K562 (cell line): Measurements from ENCODE around the gene DCAF5. TPM values are rescaled to one million over a fixed set of nuclear protein-coding genes. Genes with fewer than 3 reads are reported as not detected.

ENCODE experiments used
- ATAC-seq: fragments of 200-7000 bp; cut with Tn5 transposase; 3 replicates; pipeline ENCODE4 v1.9.1; 2020; ENCODE audit warnings: moderate library complexity
- BruUV-seq: library from RNA; stranded (reverse); fragments of 400-500 nt; replicated peaks from 2 replicates; lab custom pipeline; 2021; lab: Mats Ljungman, UMichigan
- CTCF ChIA-PET: fragments of 300-600 bp; formaldehyde crosslinking; extraction: SDS; loops from one replicate; lab custom pipeline; 2021; ENCODE audit warnings: low intra/inter-chr PET ratio; lab: Yijun Ruan, JAX
- POLR2A ChIA-PET: fragments of 300-600, 350-650 bp; sonication (Branson Sonifier 250); formaldehyde crosslinking; extraction: SDS; loops from one replicate; lab custom pipeline; 2021; ENCODE audit warnings: antibody characterized with exemption, inconsistent platforms; lab: Yijun Ruan, JAX
- DNase-seq, 4 experiments: peaks; one replicate each; pipeline versions ENCODE4 v3.0.0 to v3.0.0-alpha.2; 2011 to 2018; ENCODE audit warnings: low spot score in 3 of 4, mixed read lengths in 3 of 4; ENCODE audit errors: extremely low read depth in 1 of 4
- FAIRE-seq: peaks from 2 replicates; lab custom pipeline; 2011; peaks lifted over from hg19 to GRCh38; lab: Jason Lieb, UNC
- H2AFZ ChIP-seq: 2 replicates; pipeline ENCODE4 v1.6.0; 2011; ENCODE audit warnings: low read depth, low read length, control low read depth, inconsistent platforms
- H3K27ac ChIP-seq: fragments of 200-600 bp; 3 replicates; pipeline ENCODE4 v1.8.0; 2011; ENCODE audit warnings: low read depth, mild to moderate bottlenecking, control low read depth, inconsistent platforms, low read length, moderate library complexity, mixed read lengths; ENCODE audit errors: extremely low read depth
- H3K27me3 ChIP-seq, 2 experiments: fragments of 300-600 bp in 1 of 2; 2 replicates in 1 of 2; 3 replicates in 1 of 2; pipeline versions ENCODE4 v1.6.0 to v1.8.0; 2011; ENCODE audit warnings: inconsistent platforms in 2 of 2, low read length in 2 of 2, mild to moderate bottlenecking in 1 of 2, mixed read lengths in 1 of 2, moderate library complexity in 1 of 2; ENCODE audit not compliant: control insufficient read depth in 2 of 2, insufficient read depth in 2 of 2
- H3K36me3 ChIP-seq: fragments of 300-600 bp; 3 replicates; pipeline ENCODE4 v1.8.0; 2011; ENCODE audit warnings: mild to moderate bottlenecking, low read length, inconsistent platforms; ENCODE audit not compliant: control insufficient read depth, insufficient read depth
- H3K4me1 ChIP-seq, 2 experiments: fragments of 200-600 bp in 1 of 2; replicated peaks in 1 of 2; 2 replicates in 1 of 2; 3 replicates in 1 of 2; pipeline versions ENCODE4 v1.5.1 to v1.8.0; 2011; ENCODE audit warnings: inconsistent platforms in 2 of 2, low read length in 2 of 2, mild to moderate bottlenecking in 1 of 2, mixed read lengths in 1 of 2, moderate library complexity in 1 of 2; ENCODE audit not compliant: control insufficient read depth in 2 of 2, insufficient read depth in 2 of 2
- H3K4me2 ChIP-seq: 2 replicates; pipeline ENCODE4 v1.6.1; 2011; ENCODE audit warnings: low read length, control low read depth, inconsistent platforms, mixed read lengths; ENCODE audit not compliant: insufficient read depth
- H3K4me3 ChIP-seq: fragments of 200-600 bp; sonication (generic), shearing (Covaris generic); 2 replicates; pipeline ENCODE4 v1.5.1; 2016; ENCODE audit warnings: control low read depth, inconsistent platforms
- H3K79me2 ChIP-seq: fragments of 200-600 bp; 3 replicates; pipeline ENCODE4 v1.8.0; 2011; ENCODE audit warnings: low read length, inconsistent platforms; ENCODE audit not compliant: control insufficient read depth, insufficient read depth
- H3K9ac ChIP-seq, 2 experiments: 2 replicates each; pipeline versions ENCODE4 v1.6.0 to v1.6.1; 2011; ENCODE audit warnings: low read depth in 2 of 2, low read length in 2 of 2, control low read depth in 1 of 2, inconsistent platforms in 1 of 2, mild to moderate bottlenecking in 1 of 2, mixed read lengths in 1 of 2; ENCODE audit not compliant: insufficient read depth in 1 of 2
- H3K9me1 ChIP-seq: one replicate; pipeline ENCODE4 v1.6.0; 2011; ENCODE audit warnings: inconsistent platforms, mild to moderate bottlenecking, low read length, moderate library complexity; ENCODE audit not compliant: control insufficient read depth, insufficient read depth
- H3K9me3 ChIP-seq: replicated peaks from 2 replicates; pipeline ENCODE4 v1.5.1; 2011; ENCODE audit warnings: low read depth, low read length, inconsistent platforms; ENCODE audit not compliant: control insufficient read depth, insufficient read depth
- H4K20me1 ChIP-seq: replicated peaks from 2 replicates; pipeline ENCODE4 v1.6.1; 2011; ENCODE audit warnings: low read length, inconsistent platforms, mixed read lengths; ENCODE audit not compliant: control insufficient read depth, insufficient read depth
- DACH1 ChIP-seq: fragments of 450-650 bp; IDR thresholded peaks from 2 replicates; pipeline ENCODE4 v1.6.1; 2018; ENCODE audit not compliant: partially characterized antibody
- JUND ChIP-seq, 2 experiments: IDR thresholded peaks; 2 replicates in 1 of 2; 3 replicates in 1 of 2; pipeline ENCODE4 v1.6.1; 2011; ENCODE audit warnings: borderline replicate concordance in 2 of 2, low read depth in 2 of 2, low read length in 2 of 2, improper control_type of control experiment in 1 of 2, missing biosample characterization in 1 of 2, missing genetic modification characterization in 1 of 2, missing genetic modification reagents in 1 of 2
- PURB ChIP-seq: sonication (generic); formaldehyde crosslinking; IDR thresholded peaks from 2 replicates; pipeline ENCODE4 v1.9.0; 2021; ENCODE audit warnings: low read depth, mild to moderate bottlenecking, missing genetic modification reagents
- WGBS: fragments of 100-300 bp; shearing (Covaris generic); methylation state at CpG from one replicate; pipeline ENCODE4 v1.1.6; 2016; ENCODE audit warnings: low coverage, mixed read lengths; ENCODE audit not compliant: insufficient coverage; ENCODE audit errors: missing lambda C conversion rate; 5-methylcytosine and 5-hydroxymethylcytosine counted together
- in situ Hi-C: fragments of 300-500 bp; cut with MboI; formaldehyde crosslinking; loops from 4 replicates; pipeline ENCODE4 v1.15.0; 2018; ENCODE audit warnings: inconsistent platforms, mixed read lengths
- intact Hi-C: fragments of 100-400 bp; cut with micrococcal nuclease; formaldehyde crosslinking; loops from 2 replicates; pipeline ENCODE4 v1.14.2; 2022
- polyA plus RNA-seq, 8 experiments: library from polyadenylated mRNA; depleted of rRNA in 4 of 8; stranded (reverse) in 5 of 8; unstranded in 3 of 8; fragments of >200 nt; fragmentation: Nextera tagmentation in 2 of 8; fragmentation: Illumina TruSeq in 1 of 8; extraction: Ambion mirVana in 2 of 8; extraction: Trizol in 1 of 8; gene quantifications; 2 replicates each; pipeline versions ENCODE4 v1.2.1 to v1.2.3, GENCODE V29; 2011 to 2014; ENCODE audit warnings: inconsistent platforms in 1 of 8, missing spikeins in 1 of 8
- total RNA-seq, 7 experiments: library from RNA; depleted of rRNA in 6 of 7; stranded (reverse); fragments of >200 nt in 6 of 7; fragmentation: Illumina TruSeq in 2 of 7; extraction: Trizol in 2 of 7; gene quantifications; 2 replicates each; pipeline versions ENCODE4 v1.2.1 to v1.2.3, GENCODE V29; 2011 to 2021; ENCODE audit warnings: low replicate concordance in 1 of 7
- TF ChIP-seq, protein P1 (sequence below): fragments of 450-650 bp; formaldehyde crosslinking; IDR thresholded peaks from 2 replicates; pipeline ENCODE4 v1.4.0; 2020; ENCODE audit warnings: mild to moderate bottlenecking, moderate library complexity
- TF ChIP-seq, protein P2 (sequence below): sonication (generic); formaldehyde crosslinking; IDR thresholded peaks from 2 replicates; pipeline ENCODE4 v1.8.0; 2023; ENCODE audit warnings: mild to moderate bottlenecking, missing genetic modification reagents
- TF ChIP-seq, protein P3 (sequence below): sonication (generic); formaldehyde crosslinking; IDR thresholded peaks from 2 replicates; pipeline ENCODE4 v1.8.0; 2022; ENCODE audit warnings: mild to moderate bottlenecking, missing genetic modification reagents
- TF ChIP-seq, protein P4 (sequence below), 2 experiments: fragments of 450-650 bp in 1 of 2; sonication (generic) in 1 of 2; formaldehyde crosslinking in 1 of 2; IDR thresholded peaks in 1 of 2; conservative IDR thresholded peaks in 1 of 2; 2 replicates each; pipeline versions ENCODE4 v1.6.1 to v1.8.1; 2016 to 2023; ENCODE audit warnings: mild to moderate bottlenecking in 2 of 2, moderate library complexity in 2 of 2, inconsistent platforms in 1 of 2, missing genetic modification reagents in 1 of 2
- TF ChIP-seq, protein P5 (sequence below), 3 experiments: IDR thresholded peaks in 2 of 3; conservative IDR thresholded peaks in 1 of 3; 2 replicates each; pipeline ENCODE4 v1.5.1; 2011 to 2012; ENCODE audit warnings: low read length in 3 of 3, mild to moderate bottlenecking in 3 of 3, control low read depth in 2 of 3, improper control_type of control experiment in 1 of 3, inconsistent platforms in 1 of 3, low read depth in 1 of 3, mixed read lengths in 1 of 3, moderate library complexity in 1 of 3; ENCODE audit not compliant: insufficient read depth in 2 of 3

Gene DCAF5
- total and polyA plus RNA-seq, 9 of the 15 experiments (the other 6 are each of a cell fraction or from before 2014, with no cell fraction given), result 5.6 to 24.1 (median 12.7) TPM

DNA sequence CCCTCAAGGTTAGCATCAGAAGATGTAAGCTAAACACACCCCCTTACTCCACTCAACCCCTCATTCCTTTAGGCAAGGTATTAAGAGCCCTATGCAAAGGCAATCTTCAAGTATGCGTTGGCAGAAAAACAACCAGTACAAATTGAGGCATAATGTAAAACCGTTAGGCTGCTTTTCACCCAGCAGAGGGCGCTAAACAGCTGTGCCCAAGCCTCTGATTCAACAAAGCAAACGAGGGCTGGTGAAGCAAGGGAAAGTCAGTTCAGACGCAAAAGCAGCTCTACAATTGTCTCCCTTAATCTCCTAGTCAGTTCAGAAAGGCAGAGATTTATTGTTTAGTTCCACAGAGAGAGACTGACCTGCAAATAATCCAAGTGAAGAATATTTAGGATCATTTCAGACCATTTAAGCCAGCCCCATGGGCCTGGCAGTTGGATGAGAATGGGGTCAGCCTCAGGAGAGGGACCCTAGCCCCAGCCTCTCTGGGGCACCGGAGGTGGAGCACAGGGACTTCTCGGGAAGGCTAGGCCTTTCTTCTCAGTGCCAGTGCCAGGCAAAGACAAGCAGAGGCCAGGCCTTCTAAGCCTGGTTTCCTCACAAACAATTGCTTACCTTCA is 23.5 kb downstream of the DCAF5 start:
- Histone ChIP-seq H3K27ac (no peak overlapping the region), H3K9ac (no peak overlapping the region), H3K27me3 (no peaks in the 10 kb centered on the region), H3K9me1 (no peaks in the 10 kb centered on the region), H2AFZ (no peak overlapping the region), H3K4me3 (no peak overlapping the region), H3K4me1 (peaks cover 0 to 17% of the 10 kb centered on the region in 2 experiments; a peak in 2 of 5 replicates), H3K36me3 (no peaks in the 10 kb centered on the region), H3K4me2 (no peak overlapping the region), H3K79me2 (peaks cover 78% of the 10 kb centered on the region), H3K9me3 (no peaks in the 10 kb centered on the region), H4K20me1 (no peaks in the 10 kb centered on the region)
- CTCF ChIA-PET, result interaction anchor here (1.2 kb wide), 1 partner anchor 113 kb away, joined by 3 read pairs; no protein-coding TSS in a partner anchor
- intact Hi-C loops (loop anchor here (5.0 kb wide), 1 partner anchor 113 kb away; no protein-coding TSS in a partner anchor), in situ Hi-C loops (no loop called here)
- FAIRE-seq (peak; percentile 80), DNase-seq (peak; percentile 51 to 79 (median 57)), ATAC-seq (peak; percentile 82)
- no TSS peak for BruUV-seq
- 21% methylated on average over 6 of the region's 7 CpGs for WGBS
- POLR2A ChIA-PET, result interaction anchor here (1.6 to 2.4 kb wide), 2 partner anchors 14 to 21 kb away, joined by 4 to 6 read pairs; no protein-coding TSS in a partner anchor
- TF ChIP-seq DACH1 (peak; percentile 35), JUND (IDR thresholded peaks at IDR 0.05; ENCODE audit: borderline replicate concordance, low read depth, low read length) (no peak), JUND (tag; IDR thresholded peaks at IDR 0.05; ENCODE audit: borderline replicate concordance, low read depth, low read length) (no peak; the same call in 2 of the 3 replicates), PURB (no peak)
- TF ChIP-seq, protein P1, sequence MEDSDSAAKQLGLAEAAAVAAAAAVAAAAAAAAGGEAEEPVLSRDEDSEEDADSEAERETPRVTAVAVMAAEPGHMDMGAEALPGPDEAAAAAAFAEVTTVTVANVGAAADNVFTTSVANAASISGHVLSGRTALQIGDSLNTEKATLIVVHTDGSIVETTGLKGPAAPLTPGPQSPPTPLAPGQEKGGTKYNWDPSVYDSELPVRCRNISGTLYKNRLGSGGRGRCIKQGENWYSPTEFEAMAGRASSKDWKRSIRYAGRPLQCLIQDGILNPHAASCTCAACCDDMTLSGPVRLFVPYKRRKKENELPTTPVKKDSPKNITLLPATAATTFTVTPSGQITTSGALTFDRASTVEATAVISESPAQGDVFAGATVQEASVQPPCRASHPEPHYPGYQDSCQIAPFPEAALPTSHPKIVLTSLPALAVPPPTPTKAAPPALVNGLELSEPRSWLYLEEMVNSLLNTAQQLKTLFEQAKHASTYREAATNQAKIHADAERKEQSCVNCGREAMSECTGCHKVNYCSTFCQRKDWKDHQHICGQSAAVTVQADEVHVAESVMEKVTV, result peak; percentile 37; the same call in 1 of the 2 replicates
- TF ChIP-seq, protein P2, sequence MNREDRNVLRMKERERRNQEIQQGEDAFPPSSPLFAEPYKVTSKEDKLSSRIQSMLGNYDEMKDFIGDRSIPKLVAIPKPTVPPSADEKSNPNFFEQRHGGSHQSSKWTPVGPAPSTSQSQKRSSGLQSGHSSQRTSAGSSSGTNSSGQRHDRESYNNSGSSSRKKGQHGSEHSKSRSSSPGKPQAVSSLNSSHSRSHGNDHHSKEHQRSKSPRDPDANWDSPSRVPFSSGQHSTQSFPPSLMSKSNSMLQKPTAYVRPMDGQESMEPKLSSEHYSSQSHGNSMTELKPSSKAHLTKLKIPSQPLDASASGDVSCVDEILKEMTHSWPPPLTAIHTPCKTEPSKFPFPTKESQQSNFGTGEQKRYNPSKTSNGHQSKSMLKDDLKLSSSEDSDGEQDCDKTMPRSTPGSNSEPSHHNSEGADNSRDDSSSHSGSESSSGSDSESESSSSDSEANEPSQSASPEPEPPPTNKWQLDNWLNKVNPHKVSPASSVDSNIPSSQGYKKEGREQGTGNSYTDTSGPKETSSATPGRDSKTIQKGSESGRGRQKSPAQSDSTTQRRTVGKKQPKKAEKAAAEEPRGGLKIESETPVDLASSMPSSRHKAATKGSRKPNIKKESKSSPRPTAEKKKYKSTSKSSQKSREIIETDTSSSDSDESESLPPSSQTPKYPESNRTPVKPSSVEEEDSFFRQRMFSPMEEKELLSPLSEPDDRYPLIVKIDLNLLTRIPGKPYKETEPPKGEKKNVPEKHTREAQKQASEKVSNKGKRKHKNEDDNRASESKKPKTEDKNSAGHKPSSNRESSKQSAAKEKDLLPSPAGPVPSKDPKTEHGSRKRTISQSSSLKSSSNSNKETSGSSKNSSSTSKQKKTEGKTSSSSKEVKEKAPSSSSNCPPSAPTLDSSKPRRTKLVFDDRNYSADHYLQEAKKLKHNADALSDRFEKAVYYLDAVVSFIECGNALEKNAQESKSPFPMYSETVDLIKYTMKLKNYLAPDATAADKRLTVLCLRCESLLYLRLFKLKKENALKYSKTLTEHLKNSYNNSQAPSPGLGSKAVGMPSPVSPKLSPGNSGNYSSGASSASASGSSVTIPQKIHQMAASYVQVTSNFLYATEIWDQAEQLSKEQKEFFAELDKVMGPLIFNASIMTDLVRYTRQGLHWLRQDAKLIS (CRISPR knock-in tag), result no peak
- TF ChIP-seq, protein P3, sequence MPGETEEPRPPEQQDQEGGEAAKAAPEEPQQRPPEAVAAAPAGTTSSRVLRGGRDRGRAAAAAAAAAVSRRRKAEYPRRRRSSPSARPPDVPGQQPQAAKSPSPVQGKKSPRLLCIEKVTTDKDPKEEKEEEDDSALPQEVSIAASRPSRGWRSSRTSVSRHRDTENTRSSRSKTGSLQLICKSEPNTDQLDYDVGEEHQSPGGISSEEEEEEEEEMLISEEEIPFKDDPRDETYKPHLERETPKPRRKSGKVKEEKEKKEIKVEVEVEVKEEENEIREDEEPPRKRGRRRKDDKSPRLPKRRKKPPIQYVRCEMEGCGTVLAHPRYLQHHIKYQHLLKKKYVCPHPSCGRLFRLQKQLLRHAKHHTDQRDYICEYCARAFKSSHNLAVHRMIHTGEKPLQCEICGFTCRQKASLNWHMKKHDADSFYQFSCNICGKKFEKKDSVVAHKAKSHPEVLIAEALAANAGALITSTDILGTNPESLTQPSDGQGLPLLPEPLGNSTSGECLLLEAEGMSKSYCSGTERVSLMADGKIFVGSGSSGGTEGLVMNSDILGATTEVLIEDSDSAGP (CRISPR knock-in tag), result no peak
- TF ChIP-seq, protein P4, sequence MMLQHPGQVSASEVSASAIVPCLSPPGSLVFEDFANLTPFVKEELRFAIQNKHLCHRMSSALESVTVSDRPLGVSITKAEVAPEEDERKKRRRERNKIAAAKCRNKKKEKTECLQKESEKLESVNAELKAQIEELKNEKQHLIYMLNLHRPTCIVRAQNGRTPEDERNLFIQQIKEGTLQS (IDR thresholded peaks at IDR 0.05), result no peak
- TF ChIP-seq, protein P4 (CRISPR knock-in tag; conservative IDR thresholded peaks at IDR 0.05), result no peak
- TF ChIP-seq, protein P5, sequence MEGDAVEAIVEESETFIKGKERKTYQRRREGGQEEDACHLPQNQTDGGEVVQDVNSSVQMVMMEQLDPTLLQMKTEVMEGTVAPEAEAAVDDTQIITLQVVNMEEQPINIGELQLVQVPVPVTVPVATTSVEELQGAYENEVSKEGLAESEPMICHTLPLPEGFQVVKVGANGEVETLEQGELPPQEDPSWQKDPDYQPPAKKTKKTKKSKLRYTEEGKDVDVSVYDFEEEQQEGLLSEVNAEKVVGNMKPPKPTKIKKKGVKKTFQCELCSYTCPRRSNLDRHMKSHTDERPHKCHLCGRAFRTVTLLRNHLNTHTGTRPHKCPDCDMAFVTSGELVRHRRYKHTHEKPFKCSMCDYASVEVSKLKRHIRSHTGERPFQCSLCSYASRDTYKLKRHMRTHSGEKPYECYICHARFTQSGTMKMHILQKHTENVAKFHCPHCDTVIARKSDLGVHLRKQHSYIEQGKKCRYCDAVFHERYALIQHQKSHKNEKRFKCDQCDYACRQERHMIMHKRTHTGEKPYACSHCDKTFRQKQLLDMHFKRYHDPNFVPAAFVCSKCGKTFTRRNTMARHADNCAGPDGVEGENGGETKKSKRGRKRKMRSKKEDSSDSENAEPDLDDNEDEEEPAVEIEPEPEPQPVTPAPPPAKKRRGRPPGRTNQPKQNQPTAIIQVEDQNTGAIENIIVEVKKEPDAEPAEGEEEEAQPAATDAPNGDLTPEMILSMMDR (IDR thresholded peaks at IDR 0.05 in 2 of 3, conservative IDR thresholded peaks at IDR 0.05 in 1 of 3; ENCODE audit: insufficient read depth in 2 of 3, low read depth in 1 of 3, low read length in 3 of 3), result peak; percentile 78 to 85 (median 79)
